CD4-positive, alpha-beta T cell treated with Interferon gamma for 1 hour (primary cell): Measurements from ENCODE around the gene AKR7A2.

Source experiments
- DNase-seq: peaks from one replicate; pipeline ENCODE4 v3.0.0-alpha.2; 2020

AKR7A2 gene

DNA sequence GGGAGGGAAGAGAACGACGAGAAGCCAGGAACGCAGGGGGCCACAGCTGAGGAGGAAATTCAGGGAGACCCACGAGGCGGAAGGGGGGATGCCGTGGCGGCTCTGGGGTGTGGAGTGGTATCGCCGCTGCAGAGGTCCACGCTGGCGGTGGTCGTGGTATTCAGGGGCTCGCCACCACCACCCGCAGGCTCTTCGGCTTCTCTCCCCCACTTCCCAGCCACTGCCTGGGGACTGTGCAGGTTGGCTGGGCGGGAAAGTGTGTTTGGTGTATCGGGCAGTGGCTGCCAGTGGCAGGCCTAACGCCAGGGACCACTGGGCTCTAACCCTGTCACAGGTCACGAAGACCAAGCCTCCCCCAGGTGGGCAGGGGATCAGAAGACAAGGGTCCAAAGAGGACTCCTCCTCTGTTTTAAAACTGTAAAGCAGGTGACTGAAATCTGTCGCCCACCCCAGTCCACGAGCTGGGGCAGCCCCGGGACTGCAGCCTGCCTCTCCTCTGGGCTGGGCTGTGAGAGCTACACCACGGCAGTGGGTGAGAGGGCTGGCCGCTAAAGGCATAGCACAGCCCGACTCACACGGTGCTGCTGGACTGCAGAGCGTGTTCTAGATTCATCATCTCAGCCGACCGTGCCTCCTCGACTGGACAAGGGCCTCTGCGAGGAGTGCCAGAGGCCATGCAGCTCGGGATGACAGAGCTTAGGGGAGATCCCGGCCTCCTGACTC, 31.1 kb upstream of the AKR7A2 start:
- DNase-seq = no peak

DNA sequence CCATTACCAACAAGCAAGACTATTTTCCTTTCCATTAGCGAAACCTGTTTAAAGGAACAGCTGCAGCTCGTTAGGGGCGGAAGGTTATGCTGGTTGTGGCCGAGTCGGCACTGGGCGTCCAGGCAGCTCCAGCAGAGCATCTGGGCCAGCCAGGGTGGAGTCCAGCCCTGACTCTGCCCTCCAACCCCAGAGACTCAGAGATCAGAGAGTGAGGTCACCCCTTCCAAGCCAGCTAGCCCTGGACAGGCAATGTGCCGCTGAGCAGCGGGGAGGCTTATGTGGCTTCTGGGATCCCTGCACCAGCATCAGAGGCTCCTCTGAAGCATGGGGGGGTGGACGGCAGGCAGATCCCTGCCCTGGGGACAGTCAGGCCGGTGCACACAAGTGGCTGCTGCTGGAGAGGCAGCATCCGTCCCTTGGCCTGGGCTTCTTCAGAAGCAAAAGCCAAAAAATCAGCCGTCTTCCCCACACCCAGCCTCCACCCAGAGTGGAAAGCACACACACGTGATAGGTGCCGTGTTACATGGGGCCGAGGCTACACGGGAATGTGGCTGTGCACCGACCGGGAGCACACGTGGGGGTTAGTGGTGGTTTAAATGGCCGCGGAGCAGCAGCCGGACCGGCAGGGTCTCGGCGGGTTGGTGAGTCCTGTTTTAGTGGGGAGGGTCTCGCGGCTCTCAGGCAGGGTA, 30.3 kb upstream of the AKR7A2 start:
- DNase-seq = no peak

DNA sequence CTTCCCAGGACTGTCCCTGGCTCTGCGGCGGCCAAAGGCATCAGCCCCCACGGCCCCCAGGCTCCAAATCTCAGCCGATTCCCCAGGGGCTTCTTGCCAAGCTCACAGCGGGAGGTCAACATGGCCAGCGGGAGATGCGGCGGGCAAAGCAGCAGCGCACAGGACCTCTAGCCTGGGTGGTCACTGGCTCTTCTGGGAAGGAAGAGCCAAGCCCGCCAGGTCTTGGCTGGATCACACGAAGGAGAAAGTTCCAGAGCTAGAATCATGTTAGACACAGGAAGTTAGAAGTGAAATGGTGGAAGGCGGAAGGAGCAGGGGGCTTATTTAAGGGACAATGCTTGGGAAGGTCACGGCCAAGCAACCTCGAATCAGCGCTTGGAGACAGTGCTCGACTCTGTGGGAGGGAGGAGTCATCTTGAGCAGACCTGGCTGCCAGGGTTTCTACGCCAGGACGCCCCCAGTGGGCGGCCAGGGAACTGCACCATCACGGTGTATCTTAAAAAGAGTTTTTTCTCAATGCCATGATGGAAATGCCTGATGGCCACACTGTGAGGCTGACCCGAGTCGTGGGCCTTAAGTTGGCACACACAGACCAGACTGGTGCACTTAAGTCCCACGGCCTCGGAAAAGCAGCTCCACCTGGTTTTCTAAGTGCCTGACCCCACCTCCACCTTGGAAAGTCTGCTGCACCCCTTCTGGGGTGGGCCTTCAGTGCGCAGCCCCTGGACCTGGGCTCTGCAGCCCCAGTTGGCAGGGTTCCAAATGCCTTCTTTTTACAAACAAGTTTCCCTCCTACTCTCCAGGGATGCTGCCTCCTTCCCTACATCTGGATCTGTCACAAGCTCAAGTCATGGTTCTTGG, 29.5 kb upstream of the AKR7A2 start:
- peak; percentile 62 for DNase-seq

DNA sequence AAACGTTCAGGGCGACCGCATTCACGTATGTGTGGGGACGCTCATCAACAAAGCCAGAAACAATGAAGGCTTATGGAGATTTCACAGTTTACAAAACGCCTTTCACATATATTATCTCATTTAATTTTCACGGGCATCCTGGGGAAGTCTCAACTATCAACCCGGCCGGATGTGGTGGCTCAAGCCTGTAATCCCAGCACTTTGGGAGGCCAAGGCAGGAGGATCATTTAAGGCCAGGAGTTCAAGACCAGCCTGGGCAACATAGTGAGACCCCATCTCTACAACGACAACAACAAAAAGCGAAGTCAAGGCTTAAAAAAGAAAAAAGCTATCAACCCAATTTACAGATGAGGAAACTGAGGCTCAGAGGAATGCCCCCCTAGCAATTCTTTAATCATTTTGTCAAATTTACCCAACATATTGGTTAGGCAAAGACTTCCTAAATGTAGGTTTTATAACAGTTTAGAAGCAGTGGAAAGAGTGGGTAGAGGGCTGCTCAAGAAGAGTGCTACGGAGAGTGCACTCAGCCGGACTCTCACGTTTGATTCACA, 28.5 kb upstream of the AKR7A2 start:
- DNase-seq = no peak

DNA sequence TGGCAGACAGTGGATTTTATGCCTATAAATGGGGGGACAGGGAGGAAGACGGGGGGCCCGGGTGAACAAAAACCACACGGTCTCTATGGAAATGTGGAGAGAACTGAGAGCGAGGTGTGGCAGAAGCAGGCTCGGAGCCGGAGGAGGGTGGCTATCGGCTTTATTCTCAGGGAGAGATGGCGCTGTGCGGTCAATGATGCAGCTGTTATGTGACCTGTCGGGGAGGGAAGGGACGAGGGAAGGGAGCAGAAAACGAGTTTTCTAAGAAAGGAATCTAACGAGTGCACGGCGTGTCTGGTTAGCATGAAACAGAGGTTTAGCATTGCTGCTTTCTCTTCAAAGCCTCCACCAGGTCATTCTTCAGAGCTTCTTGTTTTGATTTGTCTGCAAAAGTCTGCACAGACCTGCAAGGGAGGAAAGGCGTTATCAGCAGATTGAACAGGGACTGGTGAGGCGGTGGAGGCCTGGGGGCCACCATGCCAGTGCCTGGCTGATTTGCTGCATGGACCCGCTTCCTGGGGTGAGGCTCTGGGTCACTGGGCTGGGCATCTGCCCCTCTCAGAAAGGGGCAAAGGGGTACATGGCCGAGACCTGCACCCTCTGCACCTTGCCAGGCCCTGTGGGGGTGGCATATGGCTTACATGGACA, 27.4 kb upstream of the AKR7A2 start:
- DNase-seq = no peak

DNA sequence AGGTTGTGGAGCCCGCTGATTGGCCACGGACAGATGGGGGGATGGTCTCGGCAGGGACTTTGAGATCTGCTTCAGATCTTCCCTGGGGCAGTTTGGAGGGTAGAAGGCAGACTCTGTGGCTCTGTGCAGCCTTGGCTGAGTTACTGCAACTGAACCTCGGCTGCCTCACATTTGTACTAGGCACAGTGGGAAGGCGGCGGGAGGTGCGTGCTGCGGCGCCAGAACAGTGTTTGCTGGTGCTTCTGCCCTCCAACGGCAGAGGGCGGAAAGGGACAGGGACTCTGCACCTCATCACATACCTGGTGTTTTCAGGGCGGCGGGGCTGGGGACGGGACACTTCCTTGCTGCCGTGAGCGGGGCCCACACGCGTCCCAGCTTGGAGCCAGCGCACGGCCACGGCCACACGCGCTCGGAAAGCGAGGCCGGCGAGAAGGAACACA, 26.4 kb upstream of the AKR7A2 start:
- no peak for DNase-seq

DNA sequence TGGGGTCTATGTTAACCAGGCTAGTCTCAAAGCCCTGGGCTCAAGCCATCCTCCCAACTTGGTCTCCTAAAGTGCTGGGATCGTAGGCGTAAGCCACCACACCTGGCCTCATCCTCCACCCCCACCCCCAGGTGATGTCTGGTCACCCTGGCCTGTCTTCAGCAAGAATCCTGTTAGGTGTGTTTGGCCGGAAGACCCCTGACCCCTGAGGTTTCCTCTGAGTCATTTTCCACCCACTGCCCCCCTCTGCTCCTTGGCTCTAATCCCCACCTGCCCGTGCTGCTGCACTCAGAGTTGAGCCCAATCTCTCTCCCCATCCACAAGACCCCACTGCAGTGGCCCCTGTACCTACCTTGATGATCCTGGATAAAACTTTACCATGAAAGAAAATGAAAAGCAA, 25.3 kb upstream of the AKR7A2 start:
- DNase-seq = no peak

DNA sequence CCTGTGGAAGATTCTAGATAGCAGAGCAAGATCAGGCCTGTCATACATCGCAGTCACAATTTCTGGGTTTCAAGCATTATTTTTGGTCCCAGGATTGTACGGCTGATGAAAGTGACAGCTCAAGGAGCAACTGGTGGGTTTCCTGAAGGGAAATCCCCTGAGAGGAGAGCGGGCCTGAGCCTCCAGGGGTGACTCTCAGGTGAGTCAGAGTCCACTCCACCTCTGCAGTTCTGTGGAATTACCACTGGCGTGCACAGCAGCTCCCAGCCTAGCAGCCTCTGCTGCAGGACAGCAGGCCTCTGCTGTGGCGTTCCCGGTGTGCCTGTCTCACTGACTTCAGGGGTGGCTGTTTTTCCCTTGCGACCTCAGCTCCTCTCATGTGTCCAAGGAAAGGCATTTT, 24.6 kb upstream of the AKR7A2 start:
- DNase-seq = no peak

DNA sequence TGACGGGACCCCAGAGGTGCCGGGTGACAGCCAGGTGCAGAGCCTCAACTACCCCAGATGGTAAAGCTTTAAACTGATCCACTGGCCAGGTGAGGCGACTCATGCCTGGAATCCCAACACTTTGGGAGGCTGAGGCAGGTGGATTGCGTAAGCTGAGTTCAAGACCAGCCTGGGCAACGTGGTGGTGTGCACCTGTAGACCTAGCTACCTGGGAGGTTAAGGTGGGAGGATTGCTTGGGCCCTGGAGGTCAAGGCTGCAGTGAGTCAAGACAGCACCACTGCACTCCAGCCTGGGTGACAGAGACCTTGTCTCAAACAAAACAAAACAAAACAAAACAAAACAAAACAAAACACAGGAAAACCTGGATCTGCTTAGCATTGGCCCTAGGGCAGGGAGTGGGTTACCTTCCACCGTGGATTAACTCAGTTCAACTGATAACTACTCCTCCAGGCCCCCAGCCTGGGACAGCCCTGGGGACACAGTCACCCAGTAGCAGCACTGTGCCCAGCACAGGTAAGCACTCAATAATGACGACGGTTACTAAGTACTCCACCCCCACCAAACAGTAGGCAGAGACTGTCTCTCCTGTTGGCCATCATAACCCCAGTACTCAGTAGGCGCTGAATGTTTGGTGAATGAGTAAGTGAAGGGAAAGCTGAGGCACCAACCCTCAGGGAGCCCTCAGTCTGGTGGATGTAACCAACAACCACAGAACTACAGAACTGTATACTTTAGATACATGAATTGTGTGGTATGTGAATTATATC, 21.8 kb upstream of the AKR7A2 start:
- no peak for DNase-seq

DNA sequence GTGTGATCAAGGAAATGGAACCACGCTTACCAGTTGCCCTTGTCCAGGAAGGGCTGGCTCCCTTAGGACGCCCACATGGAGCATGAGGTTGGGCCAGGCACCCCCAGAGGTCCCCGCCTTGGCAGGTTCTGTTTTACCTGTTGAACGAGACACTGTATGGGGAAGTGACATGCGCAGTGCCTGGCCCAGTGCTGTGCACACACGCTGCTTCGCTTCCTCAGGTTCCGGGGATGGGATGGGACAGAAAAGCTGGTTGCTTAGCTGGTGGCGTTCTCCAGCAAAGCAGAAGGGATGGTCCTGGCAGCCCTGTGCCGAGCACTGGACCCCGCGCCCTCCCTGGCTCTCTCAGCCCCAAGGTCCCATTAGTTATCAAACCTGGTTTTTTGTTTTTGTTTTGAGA, 20.9 kb upstream of the AKR7A2 start:
- DNase-seq = no peak

DNA sequence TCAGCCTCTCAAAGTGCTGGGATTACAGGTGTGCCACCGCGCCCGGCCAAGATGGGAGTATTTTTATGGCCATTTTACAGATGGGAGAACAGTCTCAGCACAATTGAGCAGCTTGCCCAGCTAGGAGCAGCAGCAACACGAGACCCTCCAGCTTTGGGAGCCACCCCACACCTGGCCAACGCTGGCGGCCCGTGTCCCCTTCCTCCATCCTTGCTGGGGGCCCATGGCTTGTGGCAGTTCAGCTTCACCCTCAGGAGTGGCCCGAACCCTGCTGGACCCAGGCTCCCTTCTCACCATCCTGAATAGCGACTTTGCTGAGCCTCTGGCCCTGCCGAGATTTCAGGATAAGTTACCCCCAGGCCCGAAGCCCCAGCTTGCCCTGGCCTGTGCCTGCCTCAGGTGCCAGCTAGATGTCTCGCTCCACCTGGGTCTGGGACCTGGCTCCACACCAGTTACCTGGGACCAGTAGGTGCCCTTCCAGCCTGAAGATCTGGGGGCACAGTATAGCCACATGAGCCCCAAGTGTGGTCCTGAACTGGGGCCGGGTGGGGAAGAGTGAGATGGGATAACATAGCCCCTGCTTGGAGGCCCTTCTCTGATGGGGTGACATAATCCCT, 19.4 kb upstream of the AKR7A2 start:
- DNase-seq = no peak

DNA sequence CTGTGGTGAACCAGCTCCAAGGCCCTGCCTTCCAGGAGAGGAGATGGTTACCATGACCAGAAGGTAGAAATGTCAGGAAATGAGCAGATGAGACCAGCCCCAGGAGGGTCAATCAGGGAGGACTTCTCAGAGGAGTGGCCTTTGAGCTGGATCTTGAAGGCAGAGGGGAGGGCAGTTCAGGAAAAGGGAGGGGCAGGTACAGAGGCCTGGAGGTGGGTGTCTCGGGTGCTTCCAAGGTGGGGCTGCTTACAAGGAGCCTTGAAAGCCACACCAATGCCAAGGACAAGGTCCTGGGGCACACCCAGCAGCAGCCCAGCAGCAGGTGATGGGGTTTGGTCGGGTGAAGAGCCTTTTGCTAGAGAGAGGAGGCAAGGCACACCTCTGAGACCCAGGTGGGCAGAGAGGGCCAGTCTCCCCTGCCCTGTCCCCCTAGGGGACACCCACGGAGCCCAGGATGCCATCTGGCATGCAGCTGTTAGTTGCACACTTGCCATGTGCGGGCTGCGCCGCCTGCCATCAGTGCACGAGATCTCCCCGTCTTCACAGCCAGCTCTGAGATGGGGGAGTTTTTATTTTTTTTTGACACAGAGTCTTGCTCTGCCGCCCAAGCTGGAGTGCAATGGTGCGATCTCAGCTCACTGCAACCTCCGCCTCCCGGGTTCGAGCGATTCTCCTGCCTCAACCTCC, 18.6 kb upstream of the AKR7A2 start:
- DNase-seq = no peak

DNA sequence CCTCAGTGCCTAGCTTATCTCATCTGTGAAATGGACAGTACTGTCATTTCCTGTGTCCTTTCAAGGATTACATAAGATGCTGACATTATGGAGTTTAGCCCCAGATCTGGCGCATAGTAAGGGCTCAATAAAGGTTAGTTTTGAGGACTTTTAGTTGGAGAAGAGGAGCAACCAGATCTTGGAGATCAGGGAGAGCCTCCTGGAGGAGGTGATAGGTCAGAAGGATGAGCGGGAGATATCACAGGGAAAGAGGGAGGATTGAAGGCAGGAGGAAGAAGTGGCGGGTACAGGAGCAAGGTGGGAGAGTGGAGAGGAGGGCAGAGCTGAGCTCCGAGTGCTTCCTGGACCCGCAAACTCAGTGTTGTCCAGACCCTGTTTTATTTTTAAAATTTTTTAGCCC, 17.7 kb upstream of the AKR7A2 start:
- no peak for DNase-seq

DNA sequence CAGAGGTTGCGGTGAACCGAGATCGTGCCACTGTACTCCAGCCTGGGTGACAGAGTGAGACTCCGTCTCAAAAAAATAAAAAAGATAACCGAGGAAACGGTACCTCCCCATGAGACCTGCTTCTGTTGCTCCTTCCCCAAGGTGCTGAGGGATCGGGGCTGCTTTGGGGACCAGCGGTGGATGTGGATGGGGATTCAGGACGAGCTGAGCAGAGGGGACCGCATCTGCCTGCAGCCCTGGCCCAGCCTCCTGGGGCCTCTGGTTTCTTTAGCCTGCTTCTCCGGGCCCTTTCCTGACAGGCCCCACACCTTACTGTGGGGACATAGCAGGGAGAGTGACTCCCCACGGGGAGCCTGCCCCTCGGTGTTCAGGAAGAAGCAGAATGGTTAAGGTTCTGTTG, 17.2 kb upstream of the AKR7A2 start:
- DNase-seq = no peak

DNA sequence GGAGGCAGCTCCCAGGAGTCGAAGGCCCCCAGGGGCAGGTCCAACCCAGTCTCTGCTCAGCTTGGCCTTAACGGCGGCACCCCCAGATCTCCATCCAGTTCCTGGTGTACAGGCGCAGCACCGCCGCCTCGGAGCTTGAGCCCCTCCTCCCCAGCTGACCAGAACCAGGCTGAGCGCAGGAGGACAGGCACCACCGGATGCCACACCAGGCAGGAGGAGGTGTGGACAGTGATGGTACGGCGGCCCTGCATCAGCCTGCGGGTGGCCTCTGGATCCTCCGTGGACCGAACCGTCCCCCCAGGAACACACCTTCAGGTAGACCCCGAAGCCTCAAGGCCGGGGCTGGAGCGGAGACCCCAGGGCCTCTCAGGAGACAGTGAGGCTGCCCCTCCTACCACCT, 16.5 kb upstream of the AKR7A2 start:
- DNase-seq = no peak

DNA sequence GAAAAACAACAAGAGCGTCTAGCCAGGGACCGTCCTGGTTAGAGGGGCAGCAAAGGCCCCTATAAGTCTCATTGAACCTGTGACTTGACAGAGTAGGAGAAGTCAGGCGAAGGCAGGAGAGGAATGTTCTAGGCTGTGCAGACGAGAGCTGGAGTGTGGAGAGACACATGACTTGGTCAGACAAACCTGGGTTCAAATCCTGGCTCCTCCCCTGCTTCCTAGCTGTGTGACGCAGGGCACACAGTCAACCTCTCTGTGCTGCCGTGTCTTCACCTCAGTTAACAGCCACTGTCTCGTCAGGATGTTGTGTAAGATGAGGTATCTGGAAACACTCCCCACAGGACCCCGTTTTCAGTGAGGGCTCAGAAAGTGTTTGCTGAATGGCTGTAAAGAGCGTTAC, 15.8 kb upstream of the AKR7A2 start:
- no peak for DNase-seq

DNA sequence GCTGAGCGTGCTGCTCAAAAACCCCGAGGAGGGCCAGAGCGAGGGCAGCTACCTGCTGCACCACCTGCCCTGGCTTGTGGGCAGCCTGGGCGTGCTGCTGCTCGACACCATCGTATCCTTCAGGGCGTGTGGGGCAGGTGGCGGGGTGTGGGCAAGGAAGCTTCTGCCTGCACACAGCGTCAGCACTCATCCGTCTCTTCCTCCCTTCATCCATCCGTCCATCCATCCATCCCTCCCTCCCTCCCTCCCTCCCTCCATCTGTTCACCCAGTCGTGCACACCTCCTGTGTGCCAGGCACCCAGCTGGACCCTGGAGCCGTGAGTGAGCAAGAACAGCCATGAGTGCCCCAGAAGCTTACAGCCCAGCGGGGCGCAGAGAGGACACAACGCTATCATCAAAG, 15.4 kb upstream of the AKR7A2 start:
- no peak for DNase-seq

DNA sequence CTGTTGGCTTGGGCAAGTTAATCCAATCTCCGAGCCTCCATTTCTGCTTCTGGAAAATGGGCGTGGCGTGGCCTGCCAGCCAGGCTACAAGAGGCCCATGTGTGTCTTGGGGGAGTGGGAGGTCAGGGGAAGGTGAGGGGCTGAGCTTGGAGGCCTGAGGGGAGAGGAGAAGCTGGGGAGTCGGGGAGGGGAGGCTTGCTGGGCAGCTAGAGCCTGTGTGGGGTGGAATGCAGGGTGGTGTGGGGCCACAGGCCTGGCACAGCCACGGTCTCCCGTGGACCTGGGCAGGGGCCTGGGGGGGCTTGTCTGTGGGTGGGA, 14.8 kb upstream of the AKR7A2 start:
- no peak for DNase-seq

DNA sequence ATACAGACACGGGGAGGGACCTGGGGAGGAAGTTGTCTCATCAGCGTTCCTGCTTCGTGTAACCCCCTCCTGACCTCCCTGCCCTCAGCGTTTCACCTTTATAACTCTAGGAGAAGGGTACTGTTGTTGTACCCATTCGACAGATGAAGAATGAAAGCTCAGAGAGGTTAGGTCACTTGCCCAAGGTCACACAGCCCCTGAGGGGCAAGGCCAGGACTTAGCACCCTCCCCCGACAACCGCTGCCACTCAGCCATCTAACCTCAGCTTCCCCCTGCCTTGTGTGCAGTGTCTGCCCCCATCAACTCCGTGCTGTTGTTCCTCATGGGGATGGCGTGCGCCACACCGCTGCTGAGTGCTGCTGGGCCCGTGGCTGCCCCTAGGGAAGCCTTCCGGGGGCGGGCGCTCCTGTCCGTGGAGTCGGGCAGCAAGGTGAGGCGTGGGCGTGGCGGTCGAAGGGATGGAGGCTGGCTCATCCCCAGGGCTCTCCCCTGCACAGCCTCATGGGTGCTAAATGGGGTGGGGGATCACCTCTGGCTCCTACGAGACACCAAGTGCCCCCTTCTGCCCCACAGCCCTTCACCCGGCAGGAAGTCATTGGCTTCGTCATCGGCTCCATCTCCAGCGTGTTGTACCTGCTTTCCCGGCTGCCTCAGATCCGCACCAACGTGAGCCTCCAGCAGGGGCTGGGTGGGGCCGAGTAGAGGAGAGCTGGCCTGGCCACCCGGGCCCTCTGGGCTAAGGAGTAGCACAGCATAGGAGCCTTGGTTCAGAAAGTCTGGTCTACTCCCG, 14.2 kb upstream of the AKR7A2 start:
- DNase-seq = no peak

DNA sequence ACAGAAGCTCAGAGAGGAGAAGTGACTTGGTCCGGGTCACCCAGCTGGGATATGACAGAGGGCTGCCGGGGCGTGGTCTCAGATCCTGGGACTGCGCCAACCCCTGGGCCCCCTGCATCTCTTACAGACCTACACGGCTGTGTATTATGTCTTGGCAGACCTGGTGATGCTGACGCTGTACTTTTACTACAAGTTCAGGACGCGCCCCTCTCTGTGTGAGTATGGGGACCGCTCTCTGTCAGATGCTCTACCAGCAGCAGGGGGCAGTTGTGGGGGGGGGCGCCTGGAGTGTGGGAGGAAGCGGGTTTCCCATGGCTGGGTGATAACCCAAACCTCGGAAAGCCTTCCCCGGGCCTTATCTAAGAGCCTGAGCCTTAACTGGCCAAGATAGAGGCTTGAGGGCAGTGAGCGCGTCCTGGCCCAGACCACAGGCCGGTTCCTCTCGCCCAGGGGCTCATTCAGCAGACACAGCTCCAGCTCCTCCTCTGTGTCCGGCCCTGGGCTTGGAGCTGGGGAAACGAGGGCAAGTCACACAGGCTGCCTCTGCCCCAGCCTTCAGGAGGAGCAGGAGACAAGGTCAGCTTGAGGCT, 13.5 kb upstream of the AKR7A2 start:
- no peak for DNase-seq
